Measurements from ENCODE around the gene CBY2. TPM values are rescaled to one million over a fixed set of nuclear protein-coding genes. Genes with fewer than 3 reads are reported as not detected.

CBY2 gene
- total RNA-seq, 4 donors from 2014 or later, result 0.27 TPM; not detected in 3

DNA sequence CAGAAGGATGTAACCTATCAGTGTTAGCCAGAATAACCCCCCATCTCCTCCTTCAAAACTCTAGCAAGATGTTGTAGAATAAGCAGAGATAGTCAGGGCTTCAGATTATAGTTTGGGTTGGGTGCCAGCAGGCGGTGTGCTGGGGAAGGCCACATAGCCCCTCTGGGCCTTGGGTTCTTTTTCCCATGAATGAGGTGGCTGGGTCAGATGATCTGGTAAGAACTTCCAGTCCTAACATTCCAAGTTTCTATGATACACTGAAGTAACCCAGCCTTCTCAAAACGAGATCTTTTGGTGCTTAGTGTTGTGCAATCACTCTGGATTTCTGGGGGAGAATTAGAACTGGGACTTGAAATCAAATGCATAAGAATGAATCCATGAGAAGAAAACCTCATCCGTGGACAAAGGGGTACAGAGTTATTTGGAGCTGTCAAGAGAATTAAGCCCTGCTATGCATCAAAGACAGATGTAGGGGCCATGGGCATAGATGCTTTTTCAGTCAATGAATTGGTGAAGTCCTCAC, 810 bp downstream of the CBY2 start:
- Histone ChIP-seq H3K27me3 (no peaks in the 10 kb centered on the region), H3K4me3 (replicated peaks in 1 of 3) (no peak overlapping the region), H3K27ac (no peak overlapping the region), H3K9me3 (no peaks in the 10 kb centered on the region), H3K4me1 (no peaks in the 10 kb centered on the region), H3K36me3 (no peaks in the 10 kb centered on the region)
- intact Hi-C loops (cut with DNase I), result no loop called here
- TF ChIP-seq, protein P1, sequence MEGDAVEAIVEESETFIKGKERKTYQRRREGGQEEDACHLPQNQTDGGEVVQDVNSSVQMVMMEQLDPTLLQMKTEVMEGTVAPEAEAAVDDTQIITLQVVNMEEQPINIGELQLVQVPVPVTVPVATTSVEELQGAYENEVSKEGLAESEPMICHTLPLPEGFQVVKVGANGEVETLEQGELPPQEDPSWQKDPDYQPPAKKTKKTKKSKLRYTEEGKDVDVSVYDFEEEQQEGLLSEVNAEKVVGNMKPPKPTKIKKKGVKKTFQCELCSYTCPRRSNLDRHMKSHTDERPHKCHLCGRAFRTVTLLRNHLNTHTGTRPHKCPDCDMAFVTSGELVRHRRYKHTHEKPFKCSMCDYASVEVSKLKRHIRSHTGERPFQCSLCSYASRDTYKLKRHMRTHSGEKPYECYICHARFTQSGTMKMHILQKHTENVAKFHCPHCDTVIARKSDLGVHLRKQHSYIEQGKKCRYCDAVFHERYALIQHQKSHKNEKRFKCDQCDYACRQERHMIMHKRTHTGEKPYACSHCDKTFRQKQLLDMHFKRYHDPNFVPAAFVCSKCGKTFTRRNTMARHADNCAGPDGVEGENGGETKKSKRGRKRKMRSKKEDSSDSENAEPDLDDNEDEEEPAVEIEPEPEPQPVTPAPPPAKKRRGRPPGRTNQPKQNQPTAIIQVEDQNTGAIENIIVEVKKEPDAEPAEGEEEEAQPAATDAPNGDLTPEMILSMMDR (IDR thresholded peaks at IDR 0.05), result no peak
- TF ChIP-seq POLR2A (IDR thresholded peaks at IDR 0.05), result no peak
- 75 to 88% methylated on average over 3 of the region's 3 CpGs for WGBS, 2 donors
- no peak for DNase-seq

- no peak overlapping the region for H3K4me3 ChIP-seq (replicated peaks in 1 of 3)
- no peak overlapping the region for H3K27ac ChIP-seq
- no peaks in the 10 kb centered on the region for H3K27me3 ChIP-seq
- no peaks in the 10 kb centered on the region for H3K36me3 ChIP-seq
- H3K9me3 ChIP-seq, result no peaks in the 10 kb centered on the region
- TF ChIP-seq POLR2A (IDR thresholded peaks at IDR 0.05), result no peak
- DNase-seq, result no peak
- intact Hi-C loops (cut with DNase I), result no loop called here
- no peaks in the 10 kb centered on the region for H3K4me1 ChIP-seq
- WGBS, 2 donors, result 86 to 88% methylated on average over 9 of the region's 9 CpGs
These were observed 2.2 kb downstream of the CBY2 start for GRCh38 chr13:45704211-45704739.

DNA sequence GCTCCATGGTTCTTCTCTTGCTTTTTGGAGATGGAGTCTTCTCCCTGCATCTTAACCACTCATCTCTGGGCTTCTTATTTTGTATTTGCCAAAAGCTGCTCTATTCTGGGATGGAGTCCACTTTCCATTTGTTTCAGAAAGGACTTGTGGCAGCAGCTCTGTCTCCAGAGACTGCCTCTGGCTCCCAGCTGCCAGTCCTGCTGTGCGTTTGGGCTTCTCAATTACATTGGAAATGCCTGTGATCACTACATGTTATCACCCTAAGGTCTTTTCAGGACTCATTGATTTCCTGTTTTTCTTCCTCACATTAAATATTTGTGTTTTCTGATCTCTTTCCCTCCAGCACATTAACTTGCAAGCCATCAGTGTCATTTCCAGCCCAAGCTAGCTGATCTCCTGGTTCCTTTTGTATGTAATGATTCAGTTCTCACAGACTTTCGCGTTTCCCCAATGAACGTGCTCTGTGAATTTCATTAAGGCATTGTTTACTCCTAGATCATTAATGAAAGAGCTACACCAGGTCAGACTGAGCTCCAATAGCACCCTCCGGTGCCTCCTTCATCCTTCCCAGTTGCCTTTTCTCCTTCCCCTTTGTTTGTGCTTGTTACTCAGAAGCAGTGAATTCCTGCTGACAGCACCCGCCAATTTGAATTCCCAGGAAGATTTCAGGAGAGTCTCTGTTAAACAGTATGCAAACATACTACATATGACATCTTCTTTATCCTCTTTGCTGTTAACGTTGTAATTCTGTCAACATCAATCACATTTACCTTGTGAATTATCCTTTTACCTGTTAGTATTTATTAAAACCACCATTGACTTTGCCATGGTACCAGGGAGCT, 3.0 kb downstream of the CBY2 start:
- H3K9me3 ChIP-seq, result no peaks in the 10 kb centered on the region
- H3K4me1 ChIP-seq, result no peaks in the 10 kb centered on the region
- TF ChIP-seq, protein P1 (IDR thresholded peaks at IDR 0.05), result no peak
- no peak for TF ChIP-seq POLR2A (IDR thresholded peaks at IDR 0.05)
- WGBS, 2 donors, result 62 to 73% methylated on average over 7 of the region's 7 CpGs
- H3K27ac ChIP-seq, result no peak overlapping the region
- H3K36me3 ChIP-seq, result no peaks in the 10 kb centered on the region
- H3K4me3 ChIP-seq (replicated peaks in 1 of 3), result no peak overlapping the region
- intact Hi-C loops (cut with DNase I), result no loop called here
- no peak for DNase-seq
- H3K27me3 ChIP-seq, result no peaks in the 10 kb centered on the region

GRCh38 chr13:45705918-45706317, 3.8 kb downstream of the CBY2 start:
- TF ChIP-seq, protein P1 (IDR thresholded peaks at IDR 0.05), result no peak
- no peak for TF ChIP-seq POLR2A (IDR thresholded peaks at IDR 0.05)
- no peak for DNase-seq
- Histone ChIP-seq H3K9me3 (no peaks in the 10 kb centered on the region), H3K27me3 (no peaks in the 10 kb centered on the region), H3K27ac (no peak overlapping the region), H3K4me3 (replicated peaks in 1 of 3) (no peak overlapping the region), H3K4me1 (no peaks in the 10 kb centered on the region), H3K36me3 (no peaks in the 10 kb centered on the region)
- intact Hi-C loops (cut with DNase I), result no loop called here

DNA sequence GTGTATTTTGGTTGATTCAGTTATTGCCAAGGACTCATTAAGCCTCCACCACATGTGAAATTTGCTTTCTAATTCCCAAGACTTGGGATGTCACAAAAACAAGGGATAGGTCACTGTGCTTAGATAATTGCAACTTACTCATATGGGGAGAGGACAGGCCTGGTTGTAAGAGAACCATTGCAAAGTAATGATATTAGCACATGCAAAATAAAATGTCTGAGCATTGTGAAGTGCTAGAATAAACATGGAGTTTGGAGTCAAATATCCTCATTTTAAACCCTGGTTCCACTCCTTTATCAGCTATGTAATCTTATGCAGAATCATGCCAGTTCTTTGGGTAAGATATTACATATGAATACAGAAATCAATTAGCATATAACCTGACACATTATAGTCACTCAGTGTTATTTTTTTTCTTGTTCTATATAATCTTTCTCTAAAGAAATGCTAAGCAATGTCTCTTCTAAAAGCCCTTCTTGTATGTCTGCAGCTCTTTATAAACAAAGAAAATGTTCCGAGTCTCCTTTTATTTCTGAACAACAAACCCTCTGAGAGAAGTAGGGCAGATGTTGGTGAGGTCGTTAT, 5.5 kb downstream of the CBY2 start:
- DNase-seq, result no peak
- TF ChIP-seq POLR2A (IDR thresholded peaks at IDR 0.05), result no peak
- TF ChIP-seq, protein P1 (IDR thresholded peaks at IDR 0.05), result no peak
- no peaks in the 10 kb centered on the region for H3K4me1 ChIP-seq
- no peaks in the 10 kb centered on the region for H3K36me3 ChIP-seq
- intact Hi-C loops (cut with DNase I), result no loop called here
- H3K27me3 ChIP-seq, result no peaks in the 10 kb centered on the region
- H3K4me3 ChIP-seq (replicated peaks in 1 of 3), result no peak overlapping the region
- no peaks in the 10 kb centered on the region for H3K9me3 ChIP-seq
- H3K27ac ChIP-seq, result no peak overlapping the region
- WGBS, 2 donors, result 73 to 81% methylated on average over 2 of the region's 2 CpGs
